ENCODE measurements around the gene CYTH4. TPM values are rescaled to one million over a fixed set of nuclear protein-coding genes. Genes with fewer than 3 reads are reported as not detected.

The CYTH4 gene
- total and polyA plus RNA-seq, 2 donors (not counting 3 experiments of a cell fraction or from before 2014, with no cell fraction given) = 0.06 TPM; not detected in 1

DNA sequence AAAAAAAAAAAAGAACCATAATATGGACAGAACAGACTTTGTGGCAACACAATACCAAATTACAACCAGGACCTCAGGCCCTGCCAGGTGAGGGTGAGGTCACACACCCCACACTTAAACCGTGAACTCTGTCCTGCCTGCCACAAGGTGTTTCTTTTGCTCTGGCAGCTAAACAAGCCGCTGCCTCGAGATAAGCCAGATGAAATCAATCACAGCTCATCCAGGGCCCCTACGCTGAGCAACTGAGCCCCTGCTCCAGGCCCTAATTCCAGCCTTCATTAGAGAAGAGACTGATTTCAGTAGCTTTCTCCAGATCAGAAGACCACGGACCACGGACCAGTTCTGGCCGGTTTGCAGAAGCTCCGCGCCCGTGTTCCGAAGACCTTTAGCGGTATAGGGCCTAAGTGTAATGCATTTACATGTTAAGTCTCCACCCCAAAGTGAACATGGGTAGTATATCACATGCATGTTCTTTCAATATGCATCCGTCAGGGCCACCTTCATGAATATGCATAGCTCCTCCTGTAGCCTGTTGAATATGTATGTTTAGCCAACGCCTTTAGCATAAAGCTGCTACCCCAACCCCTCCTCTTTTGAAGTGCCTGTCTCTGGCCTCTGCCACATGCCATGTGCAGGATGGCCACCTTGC, 23.4 kb upstream of the CYTH4 start:
- peaks cover 30% of the 10 kb centered on the region for H3K4me1 ChIP-seq (ENCODE audit: control insufficient read depth, extremely low read depth, insufficient read depth, low read length)
- no peaks in the 10 kb centered on the region for H3K9me1 ChIP-seq (replicated peaks; ENCODE audit: control insufficient read depth, extremely low read depth, insufficient read depth, low read length)
- FAIRE-seq = no peak
- no peak overlapping the region for H3K4me3 ChIP-seq (replicated peaks in 1 of 3; ENCODE audit: insufficient read depth in 1 of 3, low read depth in 1 of 3, low read length in 3 of 3)
- H3K9ac ChIP-seq (replicated peaks; ENCODE audit: extremely low read depth, insufficient read depth, low read length) = no peak overlapping the region
- ChIA-PET POLR2A (no interaction called here), CTCF (interaction anchor here (0.6 to 4.2 kb wide), 41 partner anchors 8 to 501 kb away, joined by 3 to 83 read pairs (median 4); partner anchors contain the start of gene RAC2)
- no peak overlapping the region for H3K27ac ChIP-seq (ENCODE audit: insufficient read depth, low read depth, low read length)
- DNase-seq (ENCODE audit: low read depth, low spot score) = no peak
- no peaks in the 10 kb centered on the region for H3K36me3 ChIP-seq (ENCODE audit: control insufficient read depth in 2 of 2, extremely low read depth in 1 of 2, insufficient read depth in 2 of 2, low read length in 2 of 2)
- BruUV-seq (replicated peaks) = no TSS peak
- H3K4me2 ChIP-seq (ENCODE audit: insufficient read depth, low read length) = no peak overlapping the region
- H3K27me3 ChIP-seq (ENCODE audit: control insufficient read depth in 2 of 2, insufficient read depth in 2 of 2, low read length in 2 of 2) = no peaks in the 10 kb centered on the region
- no peaks in the 10 kb centered on the region for H3K79me2 ChIP-seq (ENCODE audit: control insufficient read depth, insufficient read depth, low read length)
- peaks cover 1% of the 10 kb centered on the region for H3K9me3 ChIP-seq (replicated peaks; ENCODE audit: control insufficient read depth, insufficient read depth, low read length)
- H2AFZ ChIP-seq (ENCODE audit: low read depth, low read length) = no peak overlapping the region
- TF ChIP-seq, protein P1, sequence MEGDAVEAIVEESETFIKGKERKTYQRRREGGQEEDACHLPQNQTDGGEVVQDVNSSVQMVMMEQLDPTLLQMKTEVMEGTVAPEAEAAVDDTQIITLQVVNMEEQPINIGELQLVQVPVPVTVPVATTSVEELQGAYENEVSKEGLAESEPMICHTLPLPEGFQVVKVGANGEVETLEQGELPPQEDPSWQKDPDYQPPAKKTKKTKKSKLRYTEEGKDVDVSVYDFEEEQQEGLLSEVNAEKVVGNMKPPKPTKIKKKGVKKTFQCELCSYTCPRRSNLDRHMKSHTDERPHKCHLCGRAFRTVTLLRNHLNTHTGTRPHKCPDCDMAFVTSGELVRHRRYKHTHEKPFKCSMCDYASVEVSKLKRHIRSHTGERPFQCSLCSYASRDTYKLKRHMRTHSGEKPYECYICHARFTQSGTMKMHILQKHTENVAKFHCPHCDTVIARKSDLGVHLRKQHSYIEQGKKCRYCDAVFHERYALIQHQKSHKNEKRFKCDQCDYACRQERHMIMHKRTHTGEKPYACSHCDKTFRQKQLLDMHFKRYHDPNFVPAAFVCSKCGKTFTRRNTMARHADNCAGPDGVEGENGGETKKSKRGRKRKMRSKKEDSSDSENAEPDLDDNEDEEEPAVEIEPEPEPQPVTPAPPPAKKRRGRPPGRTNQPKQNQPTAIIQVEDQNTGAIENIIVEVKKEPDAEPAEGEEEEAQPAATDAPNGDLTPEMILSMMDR (IDR thresholded peaks at IDR 0.05; ENCODE audit: extremely low read depth in 1 of 2, insufficient read depth in 1 of 2, low read depth in 1 of 2, low read length in 2 of 2) = no peak
- TF ChIP-seq GATA2 (IDR thresholded peaks at IDR 0.05; ENCODE audit: insufficient read depth, insufficient read length, low read depth, low read length) = no peak
- TF ChIP-seq POLR2AphosphoS5 (IDR thresholded peaks at IDR 0.05; ENCODE audit: insufficient read depth, low read depth, low read length) = no peak
- TF ChIP-seq JUN (IDR thresholded peaks at IDR 0.05; ENCODE audit: borderline replicate concordance, insufficient read depth, insufficient read length, low read depth) = no peak
- no peak for TF ChIP-seq FOS (IDR thresholded peaks at IDR 0.05; ENCODE audit: borderline replicate concordance, insufficient read depth, low read length)
- no peaks in the 10 kb centered on the region for H4K20me1 ChIP-seq (replicated peaks; ENCODE audit: control insufficient read depth, extremely low read depth, insufficient read depth, low read length)
- intact Hi-C loops (cut with micrococcal nuclease) = no loop called here
- dilution Hi-C loops (cut with MboI; ENCODE audit: extremely low pct_ligation_motif_present, low sequenced_read_pairs) = no loop called here

All from endothelial cell of umbilical vein (primary cell).